Mesothelial cell of epicardium (in vitro differentiated cells): ENCODE results near the gene FHL5. TPM values are rescaled to one million over a fixed set of nuclear protein-coding genes. Genes with fewer than 3 reads are reported as not detected.

Experiments
- DNase-seq, 2 experiments: peaks; one replicate each; pipeline ENCODE4 v3.0.0; 2021; ENCODE audit warnings: low spot score in 2 of 2; ENCODE audit not compliant: unreplicated experiment in 2 of 2
- H3K27ac Mint-ChIP-seq: 2 replicates; pipeline ENCODE4 v1.8.0; 2021; ENCODE audit warnings: mixed read lengths
- H3K27me3 Mint-ChIP-seq: 2 replicates; pipeline ENCODE4 v1.8.0; 2021; ENCODE audit warnings: low read depth, mixed read lengths
- H3K36me3 Mint-ChIP-seq: 2 replicates; pipeline ENCODE4 v1.8.0; 2021; ENCODE audit warnings: mixed read lengths
- H3K4me1 Mint-ChIP-seq: 2 replicates; pipeline ENCODE4 v1.8.0; 2021; ENCODE audit warnings: mixed read lengths
- H3K4me3 Mint-ChIP-seq: 2 replicates; pipeline ENCODE4 v1.8.0; 2021; ENCODE audit warnings: mild to moderate bottlenecking, moderate library complexity, mixed read lengths
- H3K9me3 Mint-ChIP-seq: 2 replicates; pipeline ENCODE4 v1.8.0; 2021; ENCODE audit warnings: mixed read lengths
- total RNA-seq: library from RNA; stranded (reverse); gene quantifications from 3 replicates; pipeline ENCODE4 v1.2.1, GENCODE V29; 2021
- TF ChIP-seq, protein P1 (sequence below): fragments of 200-600 bp; sonication (generic); IDR thresholded peaks from one replicate; pipeline ENCODE4 v1.5.0; 2021; ENCODE audit warnings: antibody characterized with exemption; ENCODE audit not compliant: unreplicated experiment

Gene FHL5, protein sequence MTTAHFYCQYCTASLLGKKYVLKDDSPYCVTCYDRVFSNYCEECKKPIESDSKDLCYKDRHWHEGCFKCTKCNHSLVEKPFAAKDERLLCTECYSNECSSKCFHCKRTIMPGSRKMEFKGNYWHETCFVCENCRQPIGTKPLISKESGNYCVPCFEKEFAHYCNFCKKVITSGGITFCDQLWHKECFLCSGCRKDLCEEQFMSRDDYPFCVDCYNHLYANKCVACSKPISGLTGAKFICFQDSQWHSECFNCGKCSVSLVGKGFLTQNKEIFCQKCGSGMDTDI
- 4.5 to 5.5 TPM (median 5.3 TPM) in 3 replicates for total RNA-seq

DNA sequence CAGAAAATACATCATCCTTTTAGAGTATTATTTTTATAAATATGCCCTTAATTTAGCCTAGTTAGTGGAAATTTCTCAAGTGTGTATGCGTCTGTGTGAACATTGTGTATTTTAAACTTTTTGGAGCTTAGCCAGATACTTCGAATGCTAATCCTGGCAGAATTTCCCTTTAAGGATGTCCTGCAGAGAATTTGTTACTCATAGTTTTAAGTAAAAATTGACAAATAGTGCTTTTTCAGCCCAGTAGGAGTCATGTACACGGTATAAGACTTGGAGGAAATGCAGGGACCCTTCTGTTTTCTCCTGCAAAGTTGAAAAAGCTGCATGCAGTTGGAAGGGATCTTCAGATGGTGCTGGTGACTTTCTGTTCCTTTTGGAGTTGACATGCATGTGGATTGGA lies at the start of gene FHL5:
Gene FHL5 (plus strand): TSS at position 243 of the 400 bp plus-strand sequence. CDS start 40,486 bp downstream, outside the sequence.
- Mint-ChIP-seq H3K27ac (peak within 1 kb of the TSS; percentile 82), H3K4me1 (peaks cover 23% of the 10 kb centered on the region), H3K27me3 (no peaks in the 10 kb centered on the region), H3K4me3 (peak within 1 kb of the TSS; percentile 27), H3K36me3 (peaks cover 5% of the 10 kb centered on the region), H3K9me3 (peaks cover 16% of the 10 kb centered on the region)
- TF ChIP-seq, protein P1, sequence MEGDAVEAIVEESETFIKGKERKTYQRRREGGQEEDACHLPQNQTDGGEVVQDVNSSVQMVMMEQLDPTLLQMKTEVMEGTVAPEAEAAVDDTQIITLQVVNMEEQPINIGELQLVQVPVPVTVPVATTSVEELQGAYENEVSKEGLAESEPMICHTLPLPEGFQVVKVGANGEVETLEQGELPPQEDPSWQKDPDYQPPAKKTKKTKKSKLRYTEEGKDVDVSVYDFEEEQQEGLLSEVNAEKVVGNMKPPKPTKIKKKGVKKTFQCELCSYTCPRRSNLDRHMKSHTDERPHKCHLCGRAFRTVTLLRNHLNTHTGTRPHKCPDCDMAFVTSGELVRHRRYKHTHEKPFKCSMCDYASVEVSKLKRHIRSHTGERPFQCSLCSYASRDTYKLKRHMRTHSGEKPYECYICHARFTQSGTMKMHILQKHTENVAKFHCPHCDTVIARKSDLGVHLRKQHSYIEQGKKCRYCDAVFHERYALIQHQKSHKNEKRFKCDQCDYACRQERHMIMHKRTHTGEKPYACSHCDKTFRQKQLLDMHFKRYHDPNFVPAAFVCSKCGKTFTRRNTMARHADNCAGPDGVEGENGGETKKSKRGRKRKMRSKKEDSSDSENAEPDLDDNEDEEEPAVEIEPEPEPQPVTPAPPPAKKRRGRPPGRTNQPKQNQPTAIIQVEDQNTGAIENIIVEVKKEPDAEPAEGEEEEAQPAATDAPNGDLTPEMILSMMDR = no peak
- DNase-seq = no peak

DNA sequence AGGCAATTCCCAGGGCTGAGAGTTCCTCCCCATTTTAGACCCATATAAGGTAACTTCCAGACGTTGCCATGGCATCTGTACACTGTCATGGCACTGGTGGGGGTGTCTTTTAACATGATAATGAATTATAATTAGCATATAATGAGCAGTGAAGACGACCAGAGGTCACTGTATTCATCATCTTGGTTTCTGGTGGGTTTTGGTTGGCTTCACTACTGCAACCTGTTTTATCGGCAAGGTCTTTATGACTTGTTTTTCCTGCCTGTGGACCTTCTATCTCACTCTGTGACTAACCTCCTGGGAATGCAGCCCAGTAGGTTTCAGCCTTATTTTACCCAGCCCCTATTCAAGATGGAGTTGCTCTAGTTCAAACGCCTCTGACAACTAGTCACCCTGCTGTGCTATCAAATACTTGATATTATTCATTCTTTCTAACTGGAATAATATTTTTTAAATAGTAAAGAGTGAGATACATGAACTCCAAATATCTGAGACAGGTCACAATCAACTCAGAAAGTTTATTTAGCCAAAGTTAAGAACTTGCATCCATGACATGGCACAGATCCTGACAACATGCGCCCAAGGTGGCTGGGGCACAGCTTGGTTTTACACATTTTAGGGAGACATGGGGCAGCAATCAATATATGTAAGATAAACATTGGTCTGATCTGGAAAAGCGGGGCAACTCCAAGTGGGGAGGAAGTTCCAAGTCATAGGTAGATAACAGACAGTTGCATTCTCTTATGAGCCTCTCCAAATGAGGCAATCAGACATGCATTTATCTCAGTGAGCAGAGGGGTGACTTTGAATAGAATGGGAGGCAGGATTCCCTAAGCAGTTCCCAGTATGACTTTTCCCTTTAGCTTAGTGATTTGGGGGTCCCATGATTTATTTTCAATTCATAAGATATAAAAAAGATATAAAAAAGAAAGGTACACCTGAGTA lies 42.5 kb upstream of the FHL5 start:
- Mint-ChIP-seq H3K27me3 (no peaks in the 10 kb centered on the region), H3K9me3 (no peaks in the 10 kb centered on the region), H3K27ac (peak overlapping the region; percentile 100), H3K4me1 (peaks cover 49% of the 10 kb centered on the region), H3K36me3 (peaks cover 4% of the 10 kb centered on the region), H3K4me3 (peak overlapping the region; percentile 98)
- DNase-seq = peak in 1 of 2 experiments; percentile 56
- TF ChIP-seq, protein P1 = no peak

DNA sequence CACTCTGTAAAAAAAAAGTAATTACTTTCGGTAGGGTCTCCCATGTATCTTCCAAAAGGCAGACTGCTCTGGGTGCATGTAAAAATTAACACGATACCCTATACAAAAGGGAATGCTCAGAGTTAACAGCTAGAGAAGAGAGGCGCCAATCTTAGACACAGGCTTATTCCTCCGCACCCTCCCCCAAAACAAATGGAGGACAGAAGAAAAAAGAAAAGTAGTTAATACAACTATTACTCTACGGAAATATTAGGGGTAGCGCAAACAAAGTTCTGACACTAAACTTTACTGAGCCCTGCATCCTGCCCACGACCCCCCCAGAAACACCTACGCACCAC lies 41.7 kb upstream of the FHL5 start:
- TF ChIP-seq, protein P1 = no peak
- H3K4me3 Mint-ChIP-seq = peak overlapping the region; percentile 98
- DNase-seq = no peak
- H3K9me3 Mint-ChIP-seq = no peaks in the 10 kb centered on the region
- H3K4me1 Mint-ChIP-seq = peaks cover 43% of the 10 kb centered on the region
- no peaks in the 10 kb centered on the region for H3K27me3 Mint-ChIP-seq
- H3K36me3 Mint-ChIP-seq = peaks cover 7% of the 10 kb centered on the region
- peak overlapping the region; percentile 100 for H3K27ac Mint-ChIP-seq

DNA sequence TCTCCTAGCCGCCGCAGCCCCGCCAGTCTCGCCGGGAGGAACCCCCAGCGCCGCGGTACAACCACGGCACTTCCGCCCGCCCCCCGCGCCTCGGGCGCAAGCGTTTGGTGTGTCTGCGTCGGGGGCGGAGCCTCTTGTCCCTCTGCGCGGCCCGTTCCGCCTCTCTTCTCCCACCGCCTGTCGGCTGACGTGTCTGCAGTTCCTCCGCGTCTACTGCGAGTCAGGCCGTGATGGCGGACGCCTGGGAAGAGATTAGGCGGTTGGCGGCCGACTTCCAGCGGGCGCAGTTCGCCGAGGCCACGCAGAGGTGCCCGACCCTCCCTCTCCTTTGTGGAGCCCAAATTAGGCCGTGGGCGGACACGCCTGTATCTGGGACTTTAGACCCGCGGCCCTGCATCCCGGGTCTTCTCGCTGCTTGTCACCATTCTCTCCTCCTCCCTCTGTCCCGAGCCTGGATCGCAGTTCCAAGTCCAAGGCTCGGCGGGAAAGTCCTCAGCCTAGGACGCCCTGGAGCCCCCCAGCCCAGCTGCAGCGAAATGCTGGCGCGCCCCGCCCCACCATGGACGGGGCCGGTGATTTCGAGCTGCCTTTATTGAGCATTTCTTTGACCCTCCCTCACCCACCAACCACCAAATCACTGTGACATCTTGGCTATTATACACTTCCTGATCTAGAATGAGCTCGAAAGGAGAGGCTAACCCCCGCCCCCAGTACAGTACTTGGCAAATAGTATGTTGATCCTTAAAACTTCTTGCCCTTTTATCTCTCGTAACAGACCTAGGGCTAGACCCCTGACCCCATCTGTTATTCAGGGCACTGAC lies 41.1 kb upstream of the FHL5 start, which contains the start of gene UFL1:
Gene UFL1 (plus strand): TSS at position 163 of the 821 bp plus-strand sequence. CDS start 68 bp downstream, at position 231.
- peak; percentile 89 to 94 for DNase-seq
- Mint-ChIP-seq H3K4me3 (peak within 1 kb of the TSS; percentile 98), H3K4me1 (peaks cover 44% of the 10 kb centered on the region), H3K9me3 (no peaks in the 10 kb centered on the region), H3K36me3 (peaks cover 11% of the 10 kb centered on the region), H3K27ac (peak within 1 kb of the TSS; percentile 100), H3K27me3 (no peaks in the 10 kb centered on the region)
- TF ChIP-seq, protein P1 = no peak

DNA sequence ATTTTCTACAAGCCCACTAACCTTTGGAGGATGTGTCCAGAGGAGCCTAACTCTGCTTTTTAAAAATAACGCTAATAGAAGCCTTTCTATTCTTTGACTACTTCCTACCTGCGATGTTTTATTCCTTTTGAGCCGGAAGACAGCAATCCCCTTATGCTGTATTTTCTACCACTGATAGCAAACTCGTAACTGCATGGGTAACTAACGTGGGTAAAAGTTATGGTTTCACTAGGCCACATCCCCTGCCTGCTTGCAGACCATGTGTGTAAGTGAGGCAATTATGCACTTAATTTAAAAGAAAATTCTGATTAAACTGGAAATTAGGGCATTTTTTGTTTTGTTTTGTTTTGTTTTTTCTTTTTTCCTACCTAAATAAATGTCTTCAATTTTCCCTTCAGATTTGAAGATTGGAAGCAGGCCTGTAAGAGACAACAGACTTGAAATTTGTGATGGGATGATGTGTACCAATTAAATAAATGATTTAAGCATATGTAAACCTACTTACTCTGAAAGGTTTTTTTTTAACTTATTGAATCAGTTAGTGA lies 40.4 kb upstream of the FHL5 start:
- peak overlapping the region; percentile 100 for H3K27ac Mint-ChIP-seq
- no peaks in the 10 kb centered on the region for H3K9me3 Mint-ChIP-seq
- H3K27me3 Mint-ChIP-seq = no peaks in the 10 kb centered on the region
- H3K4me1 Mint-ChIP-seq = peaks cover 49% of the 10 kb centered on the region
- peaks cover 14% of the 10 kb centered on the region for H3K36me3 Mint-ChIP-seq
- no peak for DNase-seq
- TF ChIP-seq, protein P1 = no peak
- peak overlapping the region; percentile 98 for H3K4me3 Mint-ChIP-seq
